ENCODE results near the gene PIK3AP1. TPM values are rescaled to one million over a fixed set of nuclear protein-coding genes. Genes with fewer than 3 reads are reported as not detected.
"Not testable (repeated sequence)": the region's sequence is repeated elsewhere in the genome, so short reads cannot be mapped to it uniquely, and the experiment has no call there.

Gene PIK3AP1
- total RNA-seq, 1 experiment from 2014 or later = 1.6 TPM

DNA sequence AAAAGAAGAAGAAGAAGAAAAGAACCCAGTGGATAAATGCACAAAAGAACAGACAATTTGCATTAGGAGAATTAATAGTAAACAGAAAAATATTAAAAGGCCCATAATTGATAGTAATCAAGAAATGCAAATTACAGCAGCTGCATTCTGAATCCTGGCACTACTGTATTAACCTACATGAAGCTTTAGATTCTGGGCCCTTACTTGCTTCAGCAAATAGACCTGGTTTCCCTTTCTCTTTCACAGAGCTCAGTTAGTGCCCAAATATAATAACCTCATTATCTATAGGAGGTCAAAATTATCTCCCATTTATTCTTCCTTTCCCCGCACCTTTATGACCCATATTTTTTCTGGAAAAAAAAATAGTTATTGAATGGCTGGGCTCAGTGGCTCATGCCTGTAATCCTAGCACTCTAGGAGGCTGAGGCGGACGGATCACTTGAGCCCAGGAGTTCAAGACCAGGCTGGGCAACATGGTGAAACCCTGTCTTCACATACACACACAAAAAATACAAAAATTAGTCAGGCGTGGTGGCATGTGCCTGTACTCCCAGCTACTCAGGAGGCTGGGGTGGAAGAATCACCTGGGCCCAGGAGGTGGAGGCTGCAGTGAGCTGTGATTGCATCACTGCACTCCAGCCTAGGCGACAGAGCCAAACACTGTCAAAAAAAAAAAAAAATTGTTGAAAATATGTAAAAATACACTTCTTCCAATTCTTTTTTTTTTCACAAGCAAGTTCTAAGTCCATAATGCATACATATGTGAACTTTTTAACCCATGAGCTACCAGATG is 36.0 kb upstream of the PIK3AP1 start:
- H3K27me3 Mint-ChIP-seq (ENCODE audit: insufficient read depth, unreplicated experiment) = peaks cover 3% of the 10 kb centered on the region
- H3K4me3 ChIP-seq (ENCODE audit: low read depth, low read length) = no peak overlapping the region
- H3K9me3 Mint-ChIP-seq (ENCODE audit: unreplicated experiment) = no peaks in the 10 kb centered on the region
- TF ChIP-seq, protein P1, sequence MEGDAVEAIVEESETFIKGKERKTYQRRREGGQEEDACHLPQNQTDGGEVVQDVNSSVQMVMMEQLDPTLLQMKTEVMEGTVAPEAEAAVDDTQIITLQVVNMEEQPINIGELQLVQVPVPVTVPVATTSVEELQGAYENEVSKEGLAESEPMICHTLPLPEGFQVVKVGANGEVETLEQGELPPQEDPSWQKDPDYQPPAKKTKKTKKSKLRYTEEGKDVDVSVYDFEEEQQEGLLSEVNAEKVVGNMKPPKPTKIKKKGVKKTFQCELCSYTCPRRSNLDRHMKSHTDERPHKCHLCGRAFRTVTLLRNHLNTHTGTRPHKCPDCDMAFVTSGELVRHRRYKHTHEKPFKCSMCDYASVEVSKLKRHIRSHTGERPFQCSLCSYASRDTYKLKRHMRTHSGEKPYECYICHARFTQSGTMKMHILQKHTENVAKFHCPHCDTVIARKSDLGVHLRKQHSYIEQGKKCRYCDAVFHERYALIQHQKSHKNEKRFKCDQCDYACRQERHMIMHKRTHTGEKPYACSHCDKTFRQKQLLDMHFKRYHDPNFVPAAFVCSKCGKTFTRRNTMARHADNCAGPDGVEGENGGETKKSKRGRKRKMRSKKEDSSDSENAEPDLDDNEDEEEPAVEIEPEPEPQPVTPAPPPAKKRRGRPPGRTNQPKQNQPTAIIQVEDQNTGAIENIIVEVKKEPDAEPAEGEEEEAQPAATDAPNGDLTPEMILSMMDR (IDR thresholded peaks at IDR 0.05; ENCODE audit: insufficient read depth in 1 of 2, low read depth in 1 of 2, low read length in 1 of 2, severe bottlenecking in 1 of 2, unreplicated experiment in 1 of 2) = no peak
- no peaks in the 10 kb centered on the region for H3K36me3 Mint-ChIP-seq (ENCODE audit: insufficient read depth, unreplicated experiment)
- H3K27ac Mint-ChIP-seq (ENCODE audit: unreplicated experiment) = no peak overlapping the region
- intact Hi-C loops (cut with micrococcal nuclease; ENCODE audit: unreplicated experiment) = no loop called here
- no TSS peak for BruUV-seq (replicated peaks)
- H3K9me3 ChIP-seq = no peaks in the 10 kb centered on the region
- peaks cover 8% of the 10 kb centered on the region for H3K4me1 ChIP-seq
- H3K4me3 Mint-ChIP-seq (ENCODE audit: unreplicated experiment) = no peak overlapping the region
- H3K36me3 ChIP-seq (ENCODE audit: control insufficient read depth, insufficient read depth, low read length) = no peaks in the 10 kb centered on the region
- H3K4me1 Mint-ChIP-seq (ENCODE audit: low read depth, unreplicated experiment) = peaks cover 4% of the 10 kb centered on the region
- no peak for DNase-seq
- no peaks in the 10 kb centered on the region; the same call in 1 of the 2 replicates for H3K27me3 ChIP-seq (replicated peaks; ENCODE audit: control insufficient read depth, insufficient read depth, low read length)
- ChIA-PET POLR2A (no interaction called here), CTCF (no interaction called here)

DNA sequence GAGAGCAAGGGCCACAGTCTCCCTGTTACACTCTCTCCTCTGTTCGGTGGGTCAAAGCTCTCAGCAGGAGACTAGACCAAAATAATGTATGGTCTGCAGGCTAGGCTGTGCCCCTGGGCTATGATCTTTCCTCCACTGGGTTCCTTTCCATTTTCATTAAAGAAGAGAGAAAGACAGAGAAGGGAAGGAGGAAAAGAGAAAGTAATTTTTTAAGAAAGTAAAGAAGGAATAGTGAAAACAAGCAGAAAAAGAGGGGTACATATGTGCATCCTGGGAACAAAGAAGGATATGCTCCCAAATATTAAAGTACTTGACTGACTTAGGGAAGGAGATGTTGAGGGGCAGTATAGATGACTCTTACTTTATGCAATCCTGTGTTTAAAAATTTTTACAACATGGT is 33.6 kb upstream of the PIK3AP1 start:
- Histone ChIP-seq H3K4me3 (ENCODE audit: low read depth, low read length) (no peak overlapping the region), H3K9me3 (no peaks in the 10 kb centered on the region), H3K4me1 (no peaks in the 10 kb centered on the region), H3K27me3 (replicated peaks; ENCODE audit: control insufficient read depth, insufficient read depth, low read length) (no peaks in the 10 kb centered on the region; the same call in 1 of the 2 replicates), H3K36me3 (ENCODE audit: control insufficient read depth, insufficient read depth, low read length) (no peaks in the 10 kb centered on the region)
- no peaks in the 10 kb centered on the region for H3K9me3 Mint-ChIP-seq (ENCODE audit: unreplicated experiment)
- TF ChIP-seq, protein P1 (IDR thresholded peaks at IDR 0.05; ENCODE audit: insufficient read depth in 1 of 2, low read depth in 1 of 2, low read length in 1 of 2, severe bottlenecking in 1 of 2, unreplicated experiment in 1 of 2) = no peak
- H3K4me3 Mint-ChIP-seq (ENCODE audit: unreplicated experiment) = no peak overlapping the region
- POLR2A ChIA-PET = no interaction called here
- intact Hi-C loops (cut with micrococcal nuclease; ENCODE audit: unreplicated experiment) = no loop called here
- H3K27ac Mint-ChIP-seq (ENCODE audit: unreplicated experiment) = no peak overlapping the region
- H3K4me1 Mint-ChIP-seq (ENCODE audit: low read depth, unreplicated experiment) = no peaks in the 10 kb centered on the region
- no peaks in the 10 kb centered on the region for H3K36me3 Mint-ChIP-seq (ENCODE audit: insufficient read depth, unreplicated experiment)
- no TSS peak for BruUV-seq (replicated peaks)
- CTCF ChIA-PET = interaction anchor here (0.6 kb wide), 1 partner anchor 263 kb away, joined by 3 read pairs; no protein-coding TSS in a partner anchor
- DNase-seq = no peak
- peaks cover 3% of the 10 kb centered on the region for H3K27me3 Mint-ChIP-seq (ENCODE audit: insufficient read depth, unreplicated experiment)

DNA sequence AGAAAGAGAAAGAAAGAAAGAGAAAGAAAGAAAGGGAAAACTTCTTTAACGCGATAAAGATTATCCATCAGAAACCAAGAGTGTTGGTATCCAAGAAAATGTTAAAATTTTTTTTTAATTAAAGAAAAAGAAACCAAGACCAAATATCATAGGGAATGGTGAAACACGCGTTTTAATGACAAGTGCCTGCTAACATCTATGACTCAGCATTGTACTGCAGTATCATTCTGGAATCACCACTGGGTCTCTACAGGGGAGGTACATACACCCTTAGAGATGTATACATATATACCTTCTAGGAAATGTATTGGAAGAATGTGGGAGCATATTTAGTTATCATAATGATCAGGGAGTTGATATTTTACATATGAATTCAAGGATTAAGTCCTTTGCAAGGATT is 32.1 kb upstream of the PIK3AP1 start:
- Mint-ChIP-seq H3K27ac (ENCODE audit: unreplicated experiment) (no peak overlapping the region), H3K27me3 (ENCODE audit: insufficient read depth, unreplicated experiment) (peaks cover 3% of the 10 kb centered on the region), H3K4me3 (ENCODE audit: unreplicated experiment) (no peak overlapping the region), H3K9me3 (ENCODE audit: unreplicated experiment) (no peaks in the 10 kb centered on the region), H3K36me3 (ENCODE audit: insufficient read depth, unreplicated experiment) (no peaks in the 10 kb centered on the region), H3K4me1 (ENCODE audit: low read depth, unreplicated experiment) (no peaks in the 10 kb centered on the region)
- TF ChIP-seq, protein P1 (IDR thresholded peaks at IDR 0.05; ENCODE audit: insufficient read depth in 1 of 2, low read depth in 1 of 2, low read length in 1 of 2, severe bottlenecking in 1 of 2, unreplicated experiment in 1 of 2) = no peak
- ChIA-PET CTCF (no interaction called here), POLR2A (no interaction called here)
- DNase-seq = no peak
- no peaks in the 10 kb centered on the region for H3K4me1 ChIP-seq
- no peak overlapping the region for H3K4me3 ChIP-seq (ENCODE audit: low read depth, low read length)
- no TSS peak for BruUV-seq (replicated peaks)
- no peaks in the 10 kb centered on the region for H3K36me3 ChIP-seq (ENCODE audit: control insufficient read depth, insufficient read depth, low read length)
- intact Hi-C loops (cut with micrococcal nuclease; ENCODE audit: unreplicated experiment) = no loop called here
- H3K27me3 ChIP-seq (replicated peaks; ENCODE audit: control insufficient read depth, insufficient read depth, low read length) = no peaks in the 10 kb centered on the region; the same call in 1 of the 2 replicates
- no peaks in the 10 kb centered on the region for H3K9me3 ChIP-seq

DNA sequence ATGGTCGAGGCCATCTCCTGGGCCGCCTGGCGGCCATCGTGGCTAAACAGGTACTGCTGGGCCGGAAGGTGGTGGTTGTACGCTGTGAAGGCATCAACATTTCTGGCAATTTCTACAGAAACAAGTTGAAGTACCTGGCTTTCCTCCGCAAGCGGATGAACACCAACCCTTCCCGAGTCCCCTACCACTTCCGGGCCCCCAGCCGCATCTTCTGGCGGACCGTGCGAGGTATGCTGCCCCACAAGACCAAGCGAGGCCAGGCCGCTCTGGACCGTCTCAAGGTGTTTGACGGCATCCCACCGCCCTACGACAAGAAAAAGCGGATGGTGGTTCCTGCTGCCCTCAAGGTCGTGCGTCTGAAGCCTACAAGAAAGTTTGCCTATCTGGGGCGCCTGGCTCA is 30.0 kb upstream of the PIK3AP1 start:
- POLR2A ChIA-PET = interaction anchor here (0.6 kb wide), 1 partner anchor 9 kb away, joined by 3 read pairs; no protein-coding TSS in a partner anchor
- CTCF ChIA-PET = interaction anchor here (0.6 kb wide), 1 partner anchor 127 kb away, joined by 3 read pairs; no protein-coding TSS in a partner anchor

More for the DNA sequence above, 30.0 kb upstream of the PIK3AP1 start:
- H3K4me3 ChIP-seq (ENCODE audit: low read depth, low read length); H3K27ac Mint-ChIP-seq (ENCODE audit: unreplicated experiment); intact Hi-C loops (cut with micrococcal nuclease; ENCODE audit: unreplicated experiment); H3K27me3 ChIP-seq (replicated peaks; ENCODE audit: control insufficient read depth, insufficient read depth, low read length); H3K4me3 Mint-ChIP-seq (ENCODE audit: unreplicated experiment); H3K4me1 Mint-ChIP-seq (ENCODE audit: low read depth, unreplicated experiment); H3K4me1 ChIP-seq; DNase-seq; H3K9me3 Mint-ChIP-seq (ENCODE audit: unreplicated experiment); H3K36me3 Mint-ChIP-seq (ENCODE audit: insufficient read depth, unreplicated experiment); H3K27me3 Mint-ChIP-seq (ENCODE audit: insufficient read depth, unreplicated experiment); H3K9me3 ChIP-seq; H3K36me3 ChIP-seq (ENCODE audit: control insufficient read depth, insufficient read depth, low read length): not testable (repeated sequence)
- BruUV-seq (replicated peaks) = TSS peak; percentile 100

All from Caco-2 (cell line).